ENCODE data around the gene CERKL.
"Not testable (repeated sequence)": the region's sequence is repeated elsewhere in the genome, so short reads cannot be mapped to it uniquely, and the experiment has no call there.

Gene CERKL

GRCh38 chr2:181656450-181657291, at the start of gene CERKL:
CERKL (minus strand) TSS chr2:181657105; CDS start chr2:181657006, 99 bp downstream.
- peak in 1 of 3 donors; percentile 1 for DNase-seq (ENCODE audit: low read depth in 2 of 3, low spot score in 1 of 3)

- DNase-seq (ENCODE audit: low read depth in 2 of 3, low spot score in 1 of 3) = not testable (repeated sequence)
Observed at GRCh38 chr2:181702519-181702918, 45.6 kb upstream of the CERKL start.

GRCh38 chr2:181698223-181698622, 41.3 kb upstream of the CERKL start:
- no peak for DNase-seq (ENCODE audit: low read depth in 2 of 3, low spot score in 1 of 3)

GRCh38 chr2:181697571-181697970, 40.7 kb upstream of the CERKL start:
- no peak for DNase-seq (ENCODE audit: low read depth in 2 of 3, low spot score in 1 of 3)

GRCh38 chr2:181697126-181697525, 40.2 kb upstream of the CERKL start:
- DNase-seq (ENCODE audit: low read depth in 2 of 3, low spot score in 1 of 3) = no peak

GRCh38 chr2:181694271-181694670, 37.4 kb upstream of the CERKL start:
- no peak for DNase-seq (ENCODE audit: low read depth in 2 of 3, low spot score in 1 of 3)

GRCh38 chr2:181690860-181691259, 34.0 kb upstream of the CERKL start:
- no peak for DNase-seq (ENCODE audit: low read depth in 2 of 3, low spot score in 1 of 3)

GRCh38 chr2:181686576-181687185, 29.8 kb upstream of the CERKL start:
- no peak for DNase-seq (ENCODE audit: low read depth in 2 of 3, low spot score in 1 of 3)

- DNase-seq (ENCODE audit: low read depth in 2 of 3, low spot score in 1 of 3) = no peak
Observed at GRCh38 chr2:181685150-181685688, 28.3 kb upstream of the CERKL start.

- no peak for DNase-seq (ENCODE audit: low read depth in 2 of 3, low spot score in 1 of 3)
Observed at GRCh38 chr2:181684454-181685149, 27.7 kb upstream of the CERKL start.

- no peak for DNase-seq (ENCODE audit: low read depth in 2 of 3, low spot score in 1 of 3)
Observed at GRCh38 chr2:181683518-181684453, 26.9 kb upstream of the CERKL start.

- DNase-seq (ENCODE audit: low read depth in 2 of 3, low spot score in 1 of 3) = no peak
Observed at GRCh38 chr2:181682795-181683517, 26.1 kb upstream of the CERKL start.

GRCh38 chr2:181682026-181682789, 25.3 kb upstream of the CERKL start:
- no peak for DNase-seq (ENCODE audit: low read depth in 2 of 3, low spot score in 1 of 3)

- no peak for DNase-seq (ENCODE audit: low read depth in 2 of 3, low spot score in 1 of 3)
Observed at GRCh38 chr2:181680937-181681811, 24.3 kb upstream of the CERKL start.

GRCh38 chr2:181680055-181680936, 23.4 kb upstream of the CERKL start, which contains the start of gene NEUROD1:
NEUROD1 (minus strand) TSS chr2:181680517; CDS start chr2:181678860, 1,657 bp downstream.
- DNase-seq (ENCODE audit: low read depth in 2 of 3, low spot score in 1 of 3) = no peak

GRCh38 chr2:181679544-181679979, 22.7 kb upstream of the CERKL start:
- no peak for DNase-seq (ENCODE audit: low read depth in 2 of 3, low spot score in 1 of 3)
